GM23338 (cell line): ENCODE measurements around the gene GID4. TPM values are rescaled to one million over a fixed set of nuclear protein-coding genes. Genes with fewer than 3 reads are reported as not detected.

Experiments used
- ATAC-seq: fragments of 200-7000 bp; cut with Tn5 transposase; 3 replicates; pipeline ENCODE4 v1.9.1; 2020
- DNase-seq: peaks from one replicate; pipeline ENCODE4 v3.0.0-alpha.2; 2015; ENCODE audit warnings: low spot score
- H2AFZ ChIP-seq: fragments of 200-600 bp; sonication (generic); 2 replicates; pipeline ENCODE4 v1.8.0; 2016; ENCODE audit warnings: antibody characterized with exemption, mild to moderate bottlenecking, moderate library complexity
- H3F3A ChIP-seq: fragments of 200-600 bp; sonication (generic); replicated peaks from 2 replicates; pipeline ENCODE4 v1.8.0; 2017; ENCODE audit warnings: antibody characterized with exemption, mixed run types, low read depth
- H3K27ac ChIP-seq: fragments of 200-600 bp; sonication (generic); 2 replicates; pipeline ENCODE4 v1.6.1; 2016; ENCODE audit warnings: low read depth
- H3K27me3 ChIP-seq: fragments of 200-600 bp; sonication (generic); 2 replicates; pipeline ENCODE4 v1.8.0; 2016; ENCODE audit warnings: mild to moderate bottlenecking, mixed run types, moderate library complexity; ENCODE audit not compliant: insufficient read depth
- H3K36me3 ChIP-seq: fragments of 200-600 bp; sonication (generic); 2 replicates; pipeline ENCODE4 v1.8.0; 2016; ENCODE audit warnings: mild to moderate bottlenecking; ENCODE audit not compliant: insufficient read depth
- H3K4me1 ChIP-seq: fragments of 200-600 bp; sonication (generic); 2 replicates; pipeline ENCODE4 v1.8.0; 2016; ENCODE audit warnings: mild to moderate bottlenecking, moderate library complexity; ENCODE audit not compliant: insufficient read depth
- H3K4me2 ChIP-seq: fragments of 200-600 bp; sonication (generic); 2 replicates; pipeline ENCODE4 v1.7.1; 2017; ENCODE audit warnings: mixed run types
- H3K4me3 ChIP-seq: fragments of 200-600 bp; sonication (generic); 2 replicates; pipeline ENCODE4 v1.6.1; 2016; ENCODE audit warnings: mixed run types
- H3K79me2 ChIP-seq: fragments of 200-600 bp; sonication (generic); replicated peaks from 2 replicates; pipeline ENCODE4 v1.8.0; 2017; ENCODE audit warnings: mild to moderate bottlenecking; ENCODE audit not compliant: insufficient read depth
- H3K9me2 ChIP-seq: fragments of 200-600 bp; sonication (generic); 2 replicates; pipeline ENCODE4 v1.8.0; 2017; ENCODE audit not compliant: insufficient read depth
- H4K20me1 ChIP-seq: fragments of 200-600 bp; sonication (generic); replicated peaks from 2 replicates; pipeline ENCODE4 v1.8.0; 2017; ENCODE audit warnings: mild to moderate bottlenecking; ENCODE audit not compliant: insufficient read depth
- H3K27ac Mint-ChIP-seq: 2 replicates; pipeline ENCODE4 v1.8.0; 2020; ENCODE audit warnings: inconsistent platforms, mild to moderate bottlenecking, moderate library complexity, mixed read lengths
- H3K27me3 Mint-ChIP-seq: 3 replicates; pipeline ENCODE4 v1.8.0; 2022; ENCODE audit warnings: low read depth, mild to moderate bottlenecking, moderate library complexity, mixed read lengths, inconsistent platforms; ENCODE audit not compliant: insufficient read depth, poor library complexity
- H3K36me3 Mint-ChIP-seq: 3 replicates; pipeline ENCODE4 v1.8.0; 2021; ENCODE audit warnings: low read depth, mild to moderate bottlenecking, inconsistent platforms, moderate library complexity, mixed read lengths
- H3K4me1 Mint-ChIP-seq: 3 replicates; pipeline ENCODE4 v1.8.0; 2020; ENCODE audit warnings: mild to moderate bottlenecking, inconsistent platforms, mixed read lengths
- H3K4me3 Mint-ChIP-seq: 3 replicates; pipeline ENCODE4 v1.8.0; 2021; ENCODE audit warnings: moderate library complexity, mild to moderate bottlenecking, inconsistent platforms, mixed read lengths
- H3K9me3 Mint-ChIP-seq: 3 replicates; pipeline ENCODE4 v1.8.0; 2020; ENCODE audit warnings: moderate library complexity, mild to moderate bottlenecking, inconsistent platforms, mixed read lengths
- CREB1 ChIP-seq: fragments of 250-450 bp; sonication (Bioruptor Pico); IDR thresholded peaks from 2 replicates; pipeline ENCODE4 v1.5.0; 2020; ENCODE audit warnings: low read depth, mild to moderate bottlenecking, moderate library complexity
- ETS1 ChIP-seq: IDR thresholded peaks from 2 replicates; pipeline ENCODE4 v1.6.1; 2016; ENCODE audit warnings: antibody characterized with exemption
- EZH2 ChIP-seq: fragments of 200-600 bp; sonication (generic); IDR thresholded peaks from one replicate; pipeline ENCODE4 v1.8.0; 2017; ENCODE audit warnings: antibody characterized with exemption, mild to moderate bottlenecking, low read depth; ENCODE audit not compliant: unreplicated experiment
- NANOG ChIP-seq: IDR thresholded peaks from 2 replicates; pipeline ENCODE4 v1.6.1; 2016; ENCODE audit warnings: antibody characterized with exemption, borderline replicate concordance
- POLR2AphosphoS5 ChIP-seq: IDR thresholded peaks from 2 replicates; pipeline ENCODE4 v1.6.1; 2016; ENCODE audit warnings: antibody characterized with exemption, low read depth
- STAT1 ChIP-seq: IDR thresholded peaks from one replicate; pipeline ENCODE4 v1.6.1; 2016; ENCODE audit warnings: antibody characterized with exemption; ENCODE audit not compliant: unreplicated experiment
- ZNF114 ChIP-seq: fragments of 250-450 bp; sonication (Bioruptor Pico); IDR thresholded peaks from 2 replicates; pipeline ENCODE4 v1.5.0; 2020; ENCODE audit warnings: mild to moderate bottlenecking, moderate library complexity
- ZNF462 ChIP-seq: fragments of 250-450 bp; sonication (Bioruptor Pico); IDR thresholded peaks from 2 replicates; pipeline ENCODE4 v1.5.0; 2020; ENCODE audit warnings: mild to moderate bottlenecking, moderate library complexity
- polyA plus RNA-seq: library from polyadenylated mRNA; unstranded; fragments of >200 nt; fragmentation: Nextera tagmentation; extraction: Ambion mirVana; gene quantifications from 2 replicates; pipeline ENCODE4 v1.2.1, GENCODE V29; 2016
- total RNA-seq: library from RNA; depleted of rRNA; stranded (reverse); fragments of >200 nt; shearing (Covaris generic); gene quantifications from 2 replicates; pipeline ENCODE4 v1.2.3, GENCODE V29; 2014
- TF ChIP-seq, protein P1 (sequence below), 2 experiments: fragments of 200-600 bp in 1 of 2; sonication (generic) in 1 of 2; conservative IDR thresholded peaks; 2 replicates each; pipeline versions ENCODE4 v1.5.1 to v1.6.1; 2016 to 2017; ENCODE audit warnings: antibody characterized with exemption in 2 of 2, low read depth in 2 of 2, mild to moderate bottlenecking in 2 of 2, moderate library complexity in 1 of 2

GID4 gene
- total and polyA plus RNA-seq, 2 experiments from 2014 or later: 6.3 to 11.2 TPM

GRCh38 chr17:17989618-17990017 lies 49.6 kb upstream of the GID4 start:
- Histone ChIP-seq H3K79me2 (no peaks in the 10 kb centered on the region), H4K20me1 (no peaks in the 10 kb centered on the region), H2AFZ (no peak overlapping the region), H3F3A (no peaks in the 10 kb centered on the region), H3K9me2 (no peaks in the 10 kb centered on the region), H3K4me1 (no peaks in the 10 kb centered on the region; the same call in 1 of the 2 replicates), H3K27ac (no peak overlapping the region), H3K27me3 (no peaks in the 10 kb centered on the region), H3K36me3 (no peaks in the 10 kb centered on the region), H3K4me2 (no peak overlapping the region), H3K4me3 (no peak overlapping the region)
- Mint-ChIP-seq H3K4me1 (no peaks in the 10 kb centered on the region; the same call in 2 of the 3 replicates), H3K27ac (no peak overlapping the region), H3K27me3 (peaks cover 2% of the 10 kb centered on the region), H3K9me3 (no peaks in the 10 kb centered on the region), H3K36me3 (no peaks in the 10 kb centered on the region), H3K4me3 (no peak overlapping the region)
- DNase-seq (no peak), ATAC-seq (no peak)
- no peak for TF ChIP-seq STAT1
- TF ChIP-seq, protein P1, sequence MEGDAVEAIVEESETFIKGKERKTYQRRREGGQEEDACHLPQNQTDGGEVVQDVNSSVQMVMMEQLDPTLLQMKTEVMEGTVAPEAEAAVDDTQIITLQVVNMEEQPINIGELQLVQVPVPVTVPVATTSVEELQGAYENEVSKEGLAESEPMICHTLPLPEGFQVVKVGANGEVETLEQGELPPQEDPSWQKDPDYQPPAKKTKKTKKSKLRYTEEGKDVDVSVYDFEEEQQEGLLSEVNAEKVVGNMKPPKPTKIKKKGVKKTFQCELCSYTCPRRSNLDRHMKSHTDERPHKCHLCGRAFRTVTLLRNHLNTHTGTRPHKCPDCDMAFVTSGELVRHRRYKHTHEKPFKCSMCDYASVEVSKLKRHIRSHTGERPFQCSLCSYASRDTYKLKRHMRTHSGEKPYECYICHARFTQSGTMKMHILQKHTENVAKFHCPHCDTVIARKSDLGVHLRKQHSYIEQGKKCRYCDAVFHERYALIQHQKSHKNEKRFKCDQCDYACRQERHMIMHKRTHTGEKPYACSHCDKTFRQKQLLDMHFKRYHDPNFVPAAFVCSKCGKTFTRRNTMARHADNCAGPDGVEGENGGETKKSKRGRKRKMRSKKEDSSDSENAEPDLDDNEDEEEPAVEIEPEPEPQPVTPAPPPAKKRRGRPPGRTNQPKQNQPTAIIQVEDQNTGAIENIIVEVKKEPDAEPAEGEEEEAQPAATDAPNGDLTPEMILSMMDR (conservative IDR thresholded peaks at IDR 0.05; ENCODE audit: low read depth in 2 of 2): no peak

DNA sequence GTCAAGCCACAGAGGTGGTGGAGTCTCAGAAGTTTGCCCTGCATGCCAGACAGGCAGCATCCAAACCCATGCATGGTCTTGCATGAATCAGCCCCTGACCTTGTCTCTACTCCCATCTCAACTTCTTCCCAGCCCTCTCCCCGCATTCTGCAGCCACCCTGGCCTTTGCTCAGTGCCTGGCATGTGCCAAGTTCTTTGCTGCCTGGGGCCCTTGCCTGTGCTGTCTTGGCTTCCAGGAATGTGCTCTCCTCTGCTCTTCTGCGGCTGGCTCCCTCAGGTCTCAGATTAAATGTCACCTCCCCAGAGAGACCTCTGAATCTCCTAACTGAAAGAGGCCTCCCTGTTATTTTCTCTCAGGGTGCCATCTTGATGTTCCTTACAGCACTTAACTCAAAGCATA lies 48.9 kb upstream of the GID4 start:
- H4K20me1 ChIP-seq: no peaks in the 10 kb centered on the region
- H2AFZ ChIP-seq: no peak overlapping the region
- H3K4me3 ChIP-seq: no peak overlapping the region
- no peaks in the 10 kb centered on the region for H3K27me3 ChIP-seq
- no peaks in the 10 kb centered on the region for H3F3A ChIP-seq
- H3K9me2 ChIP-seq: no peaks in the 10 kb centered on the region
- no peak overlapping the region for H3K4me2 ChIP-seq
- H3K4me1 ChIP-seq: no peaks in the 10 kb centered on the region; the same call in 1 of the 2 replicates
- Mint-ChIP-seq H3K27me3 (peaks cover 2% of the 10 kb centered on the region), H3K4me3 (no peak overlapping the region), H3K36me3 (no peaks in the 10 kb centered on the region; the same call in 2 of the 3 replicates), H3K27ac (no peak overlapping the region), H3K9me3 (no peaks in the 10 kb centered on the region), H3K4me1 (peaks cover 2% of the 10 kb centered on the region; the same call in 1 of the 3 replicates)
- no peak overlapping the region for H3K27ac ChIP-seq
- ATAC-seq (no peak), DNase-seq (no peak)
- no peaks in the 10 kb centered on the region for H3K79me2 ChIP-seq
- no peaks in the 10 kb centered on the region for H3K36me3 ChIP-seq
- TF ChIP-seq ZNF462 (CRISPR knock-in tag): no peak
- TF ChIP-seq, protein P1 (conservative IDR thresholded peaks at IDR 0.05; ENCODE audit: low read depth in 2 of 2): no peak
- no peak for TF ChIP-seq NANOG
- TF ChIP-seq ETS1: no peak
- TF ChIP-seq POLR2AphosphoS5: no peak
- TF ChIP-seq EZH2: no peak
- no peak for TF ChIP-seq STAT1
- no peak for TF ChIP-seq ZNF114
- TF ChIP-seq CREB1 (CRISPR knock-in tag): no peak
